Measurements from ENCODE around the gene LCE4A.

DNA sequence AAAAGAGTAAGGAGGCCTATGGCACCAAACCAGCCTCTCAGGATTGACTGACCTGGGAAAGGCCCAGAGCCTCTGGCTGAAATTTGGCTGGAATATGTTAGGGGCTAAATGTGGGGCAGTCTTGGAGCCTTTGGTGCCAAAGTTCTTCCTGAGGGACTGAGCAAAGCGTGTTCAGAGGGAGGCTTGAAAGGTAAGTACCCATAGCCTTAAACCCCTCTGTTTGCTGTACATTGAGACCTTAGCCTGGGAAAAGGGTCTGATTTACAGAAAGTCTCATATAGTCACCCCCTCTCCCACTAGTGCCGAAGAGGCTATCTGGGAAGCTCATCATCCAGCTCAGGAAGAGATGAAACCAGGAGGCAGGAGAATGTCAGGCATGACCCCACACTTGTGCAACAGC lies at the start of gene LCE4A:
- TF ChIP-seq, protein P1, sequence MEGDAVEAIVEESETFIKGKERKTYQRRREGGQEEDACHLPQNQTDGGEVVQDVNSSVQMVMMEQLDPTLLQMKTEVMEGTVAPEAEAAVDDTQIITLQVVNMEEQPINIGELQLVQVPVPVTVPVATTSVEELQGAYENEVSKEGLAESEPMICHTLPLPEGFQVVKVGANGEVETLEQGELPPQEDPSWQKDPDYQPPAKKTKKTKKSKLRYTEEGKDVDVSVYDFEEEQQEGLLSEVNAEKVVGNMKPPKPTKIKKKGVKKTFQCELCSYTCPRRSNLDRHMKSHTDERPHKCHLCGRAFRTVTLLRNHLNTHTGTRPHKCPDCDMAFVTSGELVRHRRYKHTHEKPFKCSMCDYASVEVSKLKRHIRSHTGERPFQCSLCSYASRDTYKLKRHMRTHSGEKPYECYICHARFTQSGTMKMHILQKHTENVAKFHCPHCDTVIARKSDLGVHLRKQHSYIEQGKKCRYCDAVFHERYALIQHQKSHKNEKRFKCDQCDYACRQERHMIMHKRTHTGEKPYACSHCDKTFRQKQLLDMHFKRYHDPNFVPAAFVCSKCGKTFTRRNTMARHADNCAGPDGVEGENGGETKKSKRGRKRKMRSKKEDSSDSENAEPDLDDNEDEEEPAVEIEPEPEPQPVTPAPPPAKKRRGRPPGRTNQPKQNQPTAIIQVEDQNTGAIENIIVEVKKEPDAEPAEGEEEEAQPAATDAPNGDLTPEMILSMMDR (IDR thresholded peaks at IDR 0.05), result no peak
- TF ChIP-seq POLR2AphosphoS5 (IDR thresholded peaks at IDR 0.05), result no peak

All from suprapubic skin (tissue), 3 donors.